HG02943 (cell line): ENCODE data around the gene HCFC1R1.

Experiments used
- ATAC-seq: cut with Tn5 transposase; IDR thresholded peaks from one replicate; pipeline ENCODE4 v1.9.1; 2021; ENCODE audit warnings: mild to moderate bottlenecking, low read depth, moderate library complexity; ENCODE audit not compliant: unreplicated experiment

Gene HCFC1R1

DNA sequence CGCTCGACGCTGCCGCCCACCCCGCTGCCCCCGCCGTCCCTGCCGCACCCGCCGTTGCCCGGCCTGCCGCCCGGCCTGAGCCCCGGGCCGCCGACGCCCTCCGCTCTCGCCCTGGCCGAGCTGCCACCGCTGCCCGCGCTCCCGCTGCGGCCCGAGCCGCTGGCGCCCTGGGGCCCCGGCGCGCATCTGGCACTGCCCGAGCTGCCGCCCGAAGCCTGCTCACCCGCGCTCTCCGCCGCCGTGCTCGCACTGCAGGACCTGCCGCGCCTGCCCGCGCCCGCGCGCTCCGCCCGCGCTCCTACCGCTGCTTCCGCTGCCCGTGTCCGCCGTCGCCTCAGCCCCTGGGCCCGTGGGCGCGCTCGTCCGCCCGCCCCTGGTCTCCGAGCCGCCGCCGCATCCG, 19.4 kb downstream of the HCFC1R1 start:
- peak; percentile 18 for ATAC-seq

- ATAC-seq, result peak; percentile 81
Measured at GRCh38 chr16:3003582-3004270, 20.0 kb downstream of the HCFC1R1 start.

DNA sequence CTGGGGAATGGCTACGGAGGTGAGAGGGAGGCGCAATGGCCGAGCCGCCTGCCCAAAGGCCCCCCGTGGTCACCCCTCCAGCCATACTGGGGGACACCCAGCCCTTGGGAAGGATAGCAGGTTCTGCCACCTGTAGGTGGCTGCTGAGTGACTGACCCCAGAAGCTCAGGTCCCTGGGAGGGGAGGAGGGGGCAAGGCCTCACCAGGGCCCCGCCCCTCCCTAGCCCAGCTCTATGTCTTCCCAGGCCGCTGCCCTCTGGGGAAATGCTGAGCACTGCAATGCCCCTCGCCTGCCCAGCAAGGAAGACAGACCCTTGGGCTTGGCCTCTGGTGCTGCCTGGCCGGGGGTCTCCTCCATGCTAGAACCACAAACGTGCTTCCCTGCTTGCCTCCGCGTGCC, 22.4 kb downstream of the HCFC1R1 start:
- no peak for ATAC-seq

GRCh38 chr16:3000540-3000939, 23.2 kb downstream of the HCFC1R1 start:
- ATAC-seq, result no peak

GRCh38 chr16:2999929-3000328, 23.8 kb downstream of the HCFC1R1 start:
- no peak for ATAC-seq

- ATAC-seq, result no peak
Measured at GRCh38 chr16:2996298-2996697, 27.4 kb downstream of the HCFC1R1 start.

GRCh38 chr16:2992383-2993081, 31.2 kb downstream of the HCFC1R1 start:
- ATAC-seq, result no peak

DNA sequence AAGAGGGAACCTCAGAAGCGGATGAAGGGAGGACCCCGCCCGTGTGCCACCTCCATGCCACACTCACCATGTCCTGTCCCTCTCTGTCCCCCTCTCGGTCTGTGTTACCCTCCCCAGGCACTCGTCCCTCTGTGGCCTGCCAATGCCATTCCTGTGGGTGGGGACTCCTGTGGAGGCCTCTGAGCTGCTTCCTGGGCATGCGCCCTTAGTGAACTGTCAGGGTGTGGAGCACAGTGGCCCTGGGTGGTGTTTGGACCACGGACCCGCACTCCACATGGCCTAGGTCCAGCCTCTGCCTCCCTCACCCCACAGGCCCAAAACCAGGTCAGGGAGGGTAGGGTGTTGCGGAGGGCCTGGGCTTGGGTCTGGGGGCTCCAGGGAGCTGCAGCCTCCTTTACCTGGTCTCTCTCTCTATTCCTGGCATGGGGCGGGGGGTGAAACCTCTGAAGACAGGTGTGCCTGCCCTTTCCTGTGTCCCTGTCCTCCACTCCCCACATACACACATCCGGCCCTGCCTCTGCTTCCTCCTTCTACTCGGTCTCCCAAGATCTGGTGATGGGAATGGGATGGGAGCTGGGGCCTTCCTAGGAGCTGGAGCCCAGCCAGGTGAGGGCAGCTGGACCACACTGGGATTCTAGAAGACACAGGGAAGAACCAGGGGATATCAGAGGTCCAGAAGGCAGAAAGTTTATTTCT, 32.0 kb downstream of the HCFC1R1 start:
- ATAC-seq, result no peak

DNA sequence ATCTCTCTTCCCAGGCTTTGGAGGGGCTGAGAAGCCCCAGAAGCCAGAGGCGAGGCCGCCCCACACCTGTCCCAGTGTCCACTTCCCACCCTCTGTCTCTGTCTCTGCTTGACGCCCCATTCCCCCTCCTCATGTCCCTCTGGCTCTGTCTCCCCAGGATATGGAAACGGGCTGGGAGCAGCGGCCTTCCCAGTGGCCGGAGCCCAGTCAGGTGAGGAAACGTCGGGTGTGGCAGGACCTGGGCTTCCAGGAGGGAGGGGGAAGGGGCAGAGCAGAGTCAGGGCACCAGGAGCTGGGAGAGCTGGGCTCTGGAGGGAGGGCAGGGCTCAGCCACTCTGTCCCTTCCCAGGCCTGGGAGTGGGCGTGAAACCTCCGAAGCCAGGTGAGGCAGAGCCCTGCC, 32.9 kb downstream of the HCFC1R1 start:
- ATAC-seq, result no peak

DNA sequence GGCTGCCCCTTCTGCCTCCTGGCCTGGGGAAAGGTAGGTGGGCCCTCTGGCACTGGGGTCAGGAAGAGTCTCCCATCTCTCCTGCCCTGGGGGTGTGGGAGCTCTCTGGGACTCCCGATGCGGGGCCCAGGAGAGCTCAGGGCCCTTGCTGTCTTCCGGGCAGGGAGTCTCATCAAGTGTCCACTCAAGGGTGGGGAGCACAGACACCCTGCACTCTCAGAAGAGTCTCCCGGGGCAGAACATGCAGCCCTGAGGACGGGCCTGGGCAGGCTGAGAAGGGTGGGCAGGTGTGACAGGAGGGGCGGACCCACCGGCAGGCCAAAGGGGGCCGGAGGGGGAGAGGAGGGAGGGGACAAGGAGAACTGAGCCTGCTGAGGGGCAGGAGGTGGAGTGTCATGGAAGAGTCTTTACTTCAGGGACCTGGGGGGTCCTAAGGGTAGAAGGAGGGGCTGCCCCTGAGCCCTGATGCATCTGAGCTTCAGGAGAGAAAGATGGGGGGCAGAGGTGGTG, 35.1 kb downstream of the HCFC1R1 start:
- no peak for ATAC-seq

GRCh38 chr16:2987833-2988232, 35.9 kb downstream of the HCFC1R1 start:
- no peak for ATAC-seq

DNA sequence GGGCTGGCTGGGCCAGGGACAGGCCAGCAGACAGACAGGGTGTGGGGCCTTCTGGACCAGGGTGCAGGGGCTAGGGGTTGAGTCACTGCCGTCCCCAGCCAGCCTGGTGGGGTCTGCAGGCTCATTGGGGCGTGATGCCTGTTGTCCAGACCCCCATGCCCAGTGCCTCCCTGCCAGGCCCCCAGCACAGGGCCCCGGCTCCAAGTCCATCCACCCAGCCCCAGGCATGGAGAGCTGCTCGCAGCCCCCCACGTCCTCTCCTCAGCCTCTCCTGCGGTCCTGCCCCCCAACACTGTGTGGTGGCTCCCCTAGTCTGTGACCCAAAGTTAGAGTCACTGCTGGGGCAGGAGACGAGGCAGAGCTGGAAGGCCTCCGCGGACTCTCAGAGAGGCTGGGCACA, 36.5 kb downstream of the HCFC1R1 start:
- no peak for ATAC-seq

DNA sequence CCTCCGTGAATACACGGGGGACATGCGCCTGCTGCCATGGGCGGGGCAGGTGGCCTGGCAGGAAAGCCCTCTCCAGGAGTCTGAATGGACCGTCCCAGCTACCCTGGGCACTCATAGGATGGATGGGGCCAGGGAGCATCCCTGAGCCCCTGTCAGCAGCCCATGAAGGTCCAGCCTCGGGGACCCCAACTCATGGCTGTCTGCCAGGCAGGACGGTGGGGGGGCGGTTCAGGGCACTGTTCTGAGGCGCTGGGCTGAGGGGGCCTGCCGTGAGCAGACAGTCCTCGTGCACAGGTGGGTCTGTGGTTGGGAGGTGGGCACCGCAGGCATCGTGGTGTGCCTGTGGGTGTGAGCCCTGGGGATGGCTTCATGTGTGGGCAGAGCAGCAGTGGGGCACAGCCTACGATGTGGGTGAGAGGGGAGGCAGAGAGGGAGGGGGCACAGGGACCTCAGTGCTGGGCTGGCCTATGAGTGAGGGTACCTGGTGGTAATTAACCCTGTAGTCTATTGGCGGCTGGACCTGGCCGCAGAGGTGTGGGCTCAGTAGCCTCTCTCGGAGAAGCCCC, 37.0 kb downstream of the HCFC1R1 start:
- ATAC-seq, result no peak

- ATAC-seq, result no peak
Measured at GRCh38 chr16:2985893-2986355, 37.8 kb downstream of the HCFC1R1 start.

DNA sequence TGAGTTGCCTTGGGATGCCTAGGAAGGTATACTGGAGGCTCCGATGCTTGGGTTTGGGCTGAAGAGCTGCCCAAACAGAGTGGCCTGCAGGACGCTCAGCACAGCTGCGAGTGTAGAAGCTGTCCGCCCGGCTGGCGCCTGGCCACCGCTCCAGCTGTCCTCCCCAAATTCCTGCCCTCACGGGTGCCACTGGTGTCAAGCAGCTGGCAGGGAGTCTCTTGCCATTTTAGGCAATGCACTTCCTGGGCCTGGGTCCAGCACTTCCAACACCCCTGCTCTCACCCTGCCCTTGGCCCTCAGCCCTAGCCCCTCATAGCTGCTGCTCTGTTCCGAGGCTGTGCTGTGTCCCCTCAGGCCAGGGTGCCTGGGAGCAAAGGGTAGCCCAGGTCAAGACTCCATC, 38.3 kb downstream of the HCFC1R1 start:
- ATAC-seq, result no peak

- ATAC-seq, result no peak
Measured at GRCh38 chr16:2983706-2984136, 40.0 kb downstream of the HCFC1R1 start.

DNA sequence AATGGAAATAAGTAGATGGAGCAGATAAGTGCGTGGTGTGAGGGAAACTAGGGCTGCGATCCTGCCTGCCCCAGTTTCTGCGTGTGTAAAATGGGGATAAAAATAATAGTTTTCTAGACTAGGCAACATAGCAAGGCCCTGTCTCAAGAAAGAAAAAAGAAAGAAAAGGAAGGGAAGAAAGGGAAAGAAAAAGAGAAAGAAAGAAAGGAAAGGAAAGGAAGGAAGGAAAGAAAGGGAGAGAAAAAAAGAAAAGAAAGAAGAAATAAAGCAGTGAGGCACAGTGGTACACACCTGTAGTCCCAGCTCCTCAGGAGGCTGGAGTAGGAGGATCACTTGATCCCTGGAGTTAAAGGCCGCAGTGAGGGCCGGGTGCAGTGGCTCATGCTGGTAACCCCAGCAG, 41.3 kb downstream of the HCFC1R1 start:
- no peak for ATAC-seq

DNA sequence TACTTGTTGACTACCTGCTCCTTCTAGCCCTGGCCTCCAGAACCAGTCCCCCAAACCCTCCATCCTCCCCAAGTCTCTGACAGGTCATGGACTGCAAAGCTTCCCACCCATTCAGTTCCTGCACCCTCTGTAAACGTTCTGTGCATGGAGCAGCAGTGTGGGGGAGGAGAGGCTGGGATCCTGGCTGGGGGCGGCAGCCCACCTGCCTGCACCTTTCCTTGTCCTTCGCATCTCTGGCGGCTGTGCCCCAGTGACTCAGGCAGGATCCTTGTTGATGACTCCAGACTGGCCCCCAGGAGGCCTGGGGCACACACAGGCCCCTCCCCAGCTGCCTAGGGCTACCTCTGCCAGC, 41.9 kb downstream of the HCFC1R1 start:
- ATAC-seq, result no peak

GRCh38 chr16:2981177-2981898, 42.4 kb downstream of the HCFC1R1 start:
- ATAC-seq, result no peak
